ENCODE data around the gene PRKAR2B. TPM values are rescaled to one million over a fixed set of nuclear protein-coding genes. Genes with fewer than 3 reads are reported as not detected.

Gene PRKAR2B
- total and polyA plus RNA-seq, 4 donors: 0.88 to 41.8 (median 1.6) TPM

- no peak overlapping the region for H3K9ac ChIP-seq (ENCODE audit: low read depth in 1 of 2, low read length in 2 of 2)
- no peak for TF ChIP-seq JUND (IDR thresholded peaks at IDR 0.05)
- no peak for TF ChIP-seq REST (IDR thresholded peaks at IDR 0.05)
- no peak for TF ChIP-seq YY1 (IDR thresholded peaks at IDR 0.05)
- TF ChIP-seq FOXA1 (IDR thresholded peaks at IDR 0.05): no peak
- no peak for TF ChIP-seq TAF1 (conservative IDR thresholded peaks at IDR 0.05)
- no peak for TF ChIP-seq FOXA2 (IDR thresholded peaks at IDR 0.05)
- no peak for TF ChIP-seq RAD21 (IDR thresholded peaks at IDR 0.05)
- TF ChIP-seq EGR1 (IDR thresholded peaks at IDR 0.05; ENCODE audit: low read depth in 2 of 2): no peak
- TF ChIP-seq ATF3 (IDR thresholded peaks at IDR 0.05): no peak
- no peak for TF ChIP-seq NR2F2 (IDR thresholded peaks at IDR 0.05)
- no peaks in the 10 kb centered on the region for H3K36me3 ChIP-seq (ENCODE audit: control insufficient read depth in 4 of 4, insufficient read depth in 3 of 4, low read depth in 1 of 4, low read length in 3 of 4)
- H3K27ac ChIP-seq (ENCODE audit: low read depth in 1 of 2, low read length in 2 of 2): no peak overlapping the region
- H3K4me1 ChIP-seq (ENCODE audit: control insufficient read depth in 4 of 4, insufficient read depth in 4 of 4, low read length in 3 of 4): no peaks in the 10 kb centered on the region
- H3K9me3 ChIP-seq (ENCODE audit: control insufficient read depth in 4 of 4, low read length in 3 of 4): peaks cover 0 to 2% (median 1%) of the 10 kb centered on the region in 4 donors
- H3K27me3 ChIP-seq (ENCODE audit: control insufficient read depth in 4 of 4, insufficient read depth in 4 of 4, low read length in 3 of 4): no peaks in the 10 kb centered on the region
- H3K4me3 ChIP-seq (ENCODE audit: low read depth in 1 of 3, low read length in 3 of 3): no peak overlapping the region
- no peak for DNase-seq (ENCODE audit: low spot score)
Observed at GRCh38 chr7:107023522-107024151, 20.9 kb upstream of the PRKAR2B start.

- TF ChIP-seq HNF4G (IDR thresholded peaks at IDR 0.05) (no peak), CTCF (IDR thresholded peaks at IDR 0.05; ENCODE audit: low read depth, low read length, missing input control) (no peak), RAD21 (IDR thresholded peaks at IDR 0.05) (no peak), EGR1 (IDR thresholded peaks at IDR 0.05; ENCODE audit: low read depth in 2 of 2) (no peak)
Observed at GRCh38 chr7:107024906-107025305, 19.6 kb upstream of the PRKAR2B start.

More at GRCh38 chr7:107024906-107025305, 19.6 kb upstream of the PRKAR2B start:
- no peaks in the 10 kb centered on the region for H3K27me3 ChIP-seq (ENCODE audit: control insufficient read depth in 4 of 4, insufficient read depth in 4 of 4, low read length in 3 of 4)
- H3K4me3 ChIP-seq (ENCODE audit: low read depth in 1 of 3, low read length in 3 of 3): no peak overlapping the region
- H3K9me3 ChIP-seq (ENCODE audit: control insufficient read depth in 4 of 4, low read length in 3 of 4): peaks cover 0 to 2% (median 1%) of the 10 kb centered on the region in 4 donors
- DNase-seq (ENCODE audit: low spot score): no peak
- no peaks in the 10 kb centered on the region for H3K36me3 ChIP-seq (ENCODE audit: control insufficient read depth in 4 of 4, insufficient read depth in 3 of 4, low read depth in 1 of 4, low read length in 3 of 4)
- H3K9ac ChIP-seq (ENCODE audit: low read depth in 1 of 2, low read length in 2 of 2): no peak overlapping the region
- 91% methylated on average over 2 of the region's 2 CpGs for WGBS
- peaks cover 0 to 2% (median 0%) of the 10 kb centered on the region in 4 donors for H3K4me1 ChIP-seq (ENCODE audit: control insufficient read depth in 4 of 4, insufficient read depth in 4 of 4, low read length in 3 of 4)
- no peak overlapping the region for H3K27ac ChIP-seq (ENCODE audit: low read depth in 1 of 2, low read length in 2 of 2)
